Head of caudate nucleus (tissue), 42 donors: ENCODE results near the gene OMD.

ENCODE experiments used
- DNase-seq, 42 donors: peaks; one replicate each; pipeline versions ENCODE4 v3.0.0 to v3.0.0-alpha.2; 2020 to 2021; ENCODE audit warnings: mixed read lengths in 7 of 42
- intact Hi-C: fragments of 100-400 bp; cut with DNase I; formaldehyde crosslinking; loops from one replicate; pipeline ENCODE4 v1.15.0; 2022

The OMD gene

GRCh38 chr9:92381775-92382174 is 42.5 kb downstream of the OMD start:
- DNase-seq, result no peak
- intact Hi-C loops, result no loop called here

GRCh38 chr9:92380603-92381002 is 43.7 kb downstream of the OMD start:
- DNase-seq, result no peak
- intact Hi-C loops, result no loop called here

GRCh38 chr9:92378865-92379560 is 45.3 kb downstream of the OMD start:
- intact Hi-C loops, result no loop called here
- no peak for DNase-seq

- intact Hi-C loops, result no loop called here
- no peak for DNase-seq
These were observed 46.4 kb downstream of the OMD start for GRCh38 chr9:92377876-92378275.

GRCh38 chr9:92373167-92373566 is 51.1 kb downstream of the OMD start:
- intact Hi-C loops, result no loop called here
- DNase-seq, result no peak

GRCh38 chr9:92369075-92369474 is 55.2 kb downstream of the OMD start:
- DNase-seq, result no peak
- intact Hi-C loops, result no loop called here
